HepG2 (cell line): ENCODE results near the gene SFI1. TPM values are rescaled to one million over a fixed set of nuclear protein-coding genes. Genes with fewer than 3 reads are reported as not detected.

ENCODE experiments used
- ATAC-seq: fragments of 200-7000 bp; cut with Tn5 transposase; 3 replicates; pipeline ENCODE4 v1.9.1; 2020; ENCODE audit warnings: mild to moderate bottlenecking, moderate library complexity
- BruUV-seq: library from RNA; stranded (reverse); fragments of 400-500 nt; replicated peaks from 2 replicates; lab custom pipeline; 2021; lab: Mats Ljungman, UMichigan
- CTCF ChIA-PET: fragments of 300-600 bp; formaldehyde crosslinking; extraction: SDS; loops from one replicate; lab custom pipeline; 2021; ENCODE audit warnings: low total read pairs, inconsistent platforms, low intra/inter-chr PET ratio; lab: Yijun Ruan, JAX
- POLR2A ChIA-PET: fragments of 350-600 bp; sonication (Branson Sonifier 250); formaldehyde crosslinking; loops from one replicate; lab custom pipeline; 2020; ENCODE audit warnings: antibody characterized with exemption, inconsistent platforms; lab: Yijun Ruan, JAX
- DNase-seq: peaks from one replicate; pipeline ENCODE4 v3.0.0-alpha.2; 2015; ENCODE audit warnings: low spot score
- FAIRE-seq: peaks from 3 replicates; lab custom pipeline; 2011; peaks lifted over from hg19 to GRCh38; lab: Jason Lieb, UNC
- H2AFZ ChIP-seq: one replicate; pipeline ENCODE4 v1.6.1; 2011; ENCODE audit warnings: low read length, inconsistent platforms
- H3K27ac ChIP-seq: fragments of 300-600 bp; 3 replicates; pipeline ENCODE4 v1.8.0; 2011; ENCODE audit warnings: mixed run types, mild to moderate bottlenecking, mixed read lengths, low read length, inconsistent platforms; ENCODE audit not compliant: insufficient read depth; ENCODE audit errors: extremely low read length
- H3K27me3 ChIP-seq, 2 experiments: fragments of 200-600 bp in 1 of 2; 2 replicates in 1 of 2; 3 replicates in 1 of 2; pipeline versions ENCODE4 v1.6.0 to v1.8.0; 2011; ENCODE audit warnings: low read length in 2 of 2, mild to moderate bottlenecking in 2 of 2, moderate library complexity in 2 of 2, inconsistent platforms in 1 of 2; ENCODE audit not compliant: insufficient read depth in 2 of 2, control insufficient read depth in 1 of 2
- H3K36me3 ChIP-seq, 2 experiments: fragments of 200-600 bp in 1 of 2; replicated peaks in 1 of 2; 2 replicates in 1 of 2; 3 replicates in 1 of 2; pipeline versions ENCODE4 v1.5.1 to v1.8.0; 2011; ENCODE audit warnings: low read length in 2 of 2, inconsistent platforms in 1 of 2; ENCODE audit not compliant: insufficient read depth in 2 of 2, control insufficient read depth in 1 of 2
- H3K4me1 ChIP-seq: 2 replicates; pipeline ENCODE4 v1.5.1; 2012; ENCODE audit warnings: low read length, inconsistent platforms; ENCODE audit not compliant: insufficient read depth
- H3K4me2 ChIP-seq: 2 replicates; pipeline ENCODE4 v1.6.0; 2011; ENCODE audit warnings: low read depth, low read length, inconsistent platforms
- H3K4me3 ChIP-seq, 3 experiments: fragments of 200-600 bp in 1 of 3; sonication (generic), shearing (Covaris generic) in 1 of 3; replicated peaks in 1 of 3; 2 replicates each; pipeline ENCODE4 v1.5.1; 2011 to 2016; ENCODE audit warnings: low read length in 3 of 3, inconsistent platforms in 2 of 3, low read depth in 2 of 3, mild to moderate bottlenecking in 2 of 3, control low read depth in 1 of 3, mixed read lengths in 1 of 3; ENCODE audit not compliant: insufficient read depth in 1 of 3
- H3K79me2 ChIP-seq: one replicate; pipeline ENCODE4 v1.6.1; 2011; ENCODE audit warnings: low read length, inconsistent platforms; ENCODE audit not compliant: insufficient read depth
- H3K9ac ChIP-seq: 2 replicates; pipeline ENCODE4 v1.6.0; 2011; ENCODE audit warnings: mild to moderate bottlenecking, low read depth, low read length, inconsistent platforms; ENCODE audit not compliant: insufficient read depth
- H3K9me3 ChIP-seq: 2 replicates; pipeline ENCODE4 v1.5.1; 2012; ENCODE audit warnings: mild to moderate bottlenecking, low read length
- H4K20me1 ChIP-seq: 2 replicates; pipeline ENCODE4 v1.6.0; 2011; ENCODE audit warnings: inconsistent platforms, mild to moderate bottlenecking, low read length, moderate library complexity; ENCODE audit not compliant: insufficient read depth
- HHEX ChIP-seq: IDR thresholded peaks from 2 replicates; pipeline ENCODE4 v1.6.1; 2016; ENCODE audit warnings: control low read depth
- KAT2B ChIP-seq: fragments of 150-350 bp; IDR thresholded peaks from 2 replicates; pipeline ENCODE4 v1.6.1; 2014; ENCODE audit warnings: low read depth, low read length, borderline replicate concordance
- REPIN1 ChIP-seq: sonication (generic); formaldehyde crosslinking; IDR thresholded peaks from 2 replicates; pipeline ENCODE4 v1.8.0; 2022; ENCODE audit warnings: missing genetic modification reagents, low read depth, mild to moderate bottlenecking, borderline replicate concordance
- TCF7 ChIP-seq: sonication (generic); IDR thresholded peaks from 2 replicates; pipeline ENCODE4 v1.6.1; 2016; ENCODE audit warnings: antibody characterized with exemption, low read depth
- TRIM22 ChIP-seq: fragments of 450-650 bp; IDR thresholded peaks from 2 replicates; pipeline ENCODE4 v1.6.1; 2017
- ZNF230 ChIP-seq: sonication (generic); formaldehyde crosslinking; IDR thresholded peaks from 2 replicates; pipeline ENCODE4 v1.4.0; 2020; ENCODE audit warnings: mild to moderate bottlenecking, missing genetic modification reagents
- ZNF558 ChIP-seq: sonication (generic); formaldehyde crosslinking; IDR thresholded peaks from 2 replicates; pipeline ENCODE4 v1.9.0; 2022; ENCODE audit warnings: mild to moderate bottlenecking, missing genetic modification reagents, borderline replicate concordance
- ZNF740 ChIP-seq: sonication (generic); formaldehyde crosslinking; IDR thresholded peaks from 2 replicates; pipeline ENCODE4 v1.4.0; 2020; ENCODE audit warnings: missing genetic modification reagents
- WGBS: methylation state at CpG from one replicate; pipeline ENCODE4 v1.1.6; 2017; ENCODE audit warnings: low lambda C conversion rate; 5-methylcytosine and 5-hydroxymethylcytosine counted together
- in situ Hi-C: cut with HindIII; loops from 2 replicates; pipeline ENCODE4 v1.10.0; 2017; ENCODE audit warnings: low pct_unique_long_range_greater_than_20kb; ENCODE audit not compliant: extremely low pct_ligation_motif_present
- intact Hi-C: fragments of 100-400 bp; cut with micrococcal nuclease; formaldehyde crosslinking; loops from one replicate; pipeline ENCODE4 v1.10.0; 2022; ENCODE audit not compliant: unreplicated experiment
- polyA plus RNA-seq, 8 experiments: library from polyadenylated mRNA; depleted of rRNA in 3 of 8; stranded (reverse) in 7 of 8; unstranded in 1 of 8; fragments of >200 nt; fragmentation: Illumina TruSeq in 4 of 8; extraction: Trizol in 4 of 8; gene quantifications; 2 replicates each; pipeline versions ENCODE4 v1.2.1 to v1.2.3, GENCODE V29; 2011 to 2016; ENCODE audit warnings: low read depth in 4 of 8, missing spikeins in 1 of 8, mixed read lengths in 1 of 8; ENCODE audit not compliant: insufficient read depth in 1 of 8
- total RNA-seq, 5 experiments: library from RNA; depleted of rRNA; stranded (reverse); fragments of >200 nt; fragmentation: Illumina TruSeq; extraction: Trizol; gene quantifications; 2 replicates each; pipeline ENCODE4 v1.2.3, GENCODE V29; 2016; ENCODE audit warnings: low read depth in 1 of 5

SFI1 gene
- total and polyA plus RNA-seq, 2 of the 13 experiments (the other 11 are each of a cell fraction or from before 2014, with no cell fraction given) = 20.5 to 40.1 TPM

GRCh38 chr22:31647066-31647465, 150.7 kb downstream of the SFI1 start (continued):
- no peak for TF ChIP-seq ZNF558 (CRISPR knock-in tag)
- no peak for TF ChIP-seq ZNF740 (CRISPR knock-in tag)
- no peak for TF ChIP-seq HHEX (CRISPR knock-in tag)
- TF ChIP-seq, all 625 proteins: peak for 0

- Histone ChIP-seq H3K9ac (no peak overlapping the region), H3K4me3 (no peak overlapping the region), H3K9me3 (no peaks in the 10 kb centered on the region), H3K27me3 (no peaks in the 10 kb centered on the region), H3K27ac (no peak overlapping the region)
- POLR2A ChIA-PET = interaction anchor here (0.6 to 3.6 kb wide), 2 partner anchors 9 to 14 kb away, joined by 3 to 33 read pairs; partner anchors contain the start of gene PISD
- ATAC-seq (no peak), DNase-seq (no peak)
- TF ChIP-seq KAT2B (no peak), REPIN1 (no peak), TCF7 (no peak), ZNF230 (CRISPR knock-in tag) (no peak), TRIM22 (no peak)
- TF ChIP-seq, all 625 proteins: peak for 0
- peaks cover 16 to 51% of the 10 kb centered on the region in 2 experiments for H3K36me3 ChIP-seq
- peaks cover 10% of the 10 kb centered on the region for H4K20me1 ChIP-seq
- intact Hi-C loops (no loop called here), in situ Hi-C loops (no loop called here)
- TSS peak; percentile 44 for BruUV-seq
- FAIRE-seq = no peak
- peaks cover 29% of the 10 kb centered on the region for H3K79me2 ChIP-seq
- WGBS = 86% methylated on average over 11 of the region's 11 CpGs
- H3K4me2 ChIP-seq = no peak overlapping the region
- CTCF ChIA-PET = no interaction called here
- H3K4me1 ChIP-seq = peaks cover 31% of the 10 kb centered on the region
- H2AFZ ChIP-seq = no peak overlapping the region
Observed at GRCh38 chr22:31647523-31648320, 151.4 kb downstream of the SFI1 start.
